Keratinocyte (primary cell): Measurements from ENCODE around the gene ZNF70. TPM values are rescaled to one million over a fixed set of nuclear protein-coding genes. Genes with fewer than 3 reads are reported as not detected.

Experiments
- DNase-seq: peaks from one replicate; pipeline ENCODE4 v3.0.0-alpha.2; 2011; ENCODE audit warnings: low read depth, missing footprints, low spot score
- FAIRE-seq: peaks from 2 replicates; lab custom pipeline; 2011; peaks lifted over from hg19 to GRCh38; lab: Jason Lieb, UNC
- H2AFZ ChIP-seq: 2 replicates; pipeline ENCODE4 v1.6.0; 2012; ENCODE audit warnings: low read length, control low read depth, inconsistent platforms; ENCODE audit not compliant: control insufficient read depth
- H3K27ac ChIP-seq: 2 replicates; pipeline ENCODE4 v1.5.1; 2011; ENCODE audit warnings: low read length; ENCODE audit not compliant: control insufficient read depth, insufficient read depth
- H3K27me3 ChIP-seq: 3 replicates; pipeline ENCODE4 v1.6.0; 2011; ENCODE audit warnings: low read length; ENCODE audit not compliant: control insufficient read depth, insufficient read depth; ENCODE audit errors: extremely low read depth
- H3K36me3 ChIP-seq, 2 experiments: 2 replicates in 1 of 2; 3 replicates in 1 of 2; pipeline ENCODE4 v1.5.1; 2011; ENCODE audit warnings: low read length in 2 of 2, mild to moderate bottlenecking in 1 of 2; ENCODE audit not compliant: control insufficient read depth in 2 of 2, insufficient read depth in 2 of 2; ENCODE audit errors: extremely low read depth in 1 of 2
- H3K4me1 ChIP-seq: 3 replicates; pipeline ENCODE4 v1.5.1; 2011; ENCODE audit warnings: low read length; ENCODE audit not compliant: control insufficient read depth, insufficient read depth; ENCODE audit errors: extremely low read depth
- H3K4me2 ChIP-seq: 3 replicates; pipeline ENCODE4 v1.6.0; 2011; ENCODE audit warnings: low read depth, low read length; ENCODE audit not compliant: control insufficient read depth, insufficient read depth; ENCODE audit errors: extremely low read depth
- H3K4me3 ChIP-seq, 3 experiments: fragments of 200-600 bp in 1 of 3; sonication (generic) in 1 of 3; 2 replicates in 2 of 3; 3 replicates in 1 of 3; pipeline ENCODE4 v1.5.1; 2011 to 2016; ENCODE audit warnings: low read length in 3 of 3, mild to moderate bottlenecking in 3 of 3, control low read depth in 2 of 3, inconsistent platforms in 1 of 3, low read depth in 1 of 3, mixed read lengths in 1 of 3, mixed run types in 1 of 3, moderate library complexity in 1 of 3; ENCODE audit not compliant: control insufficient read depth in 2 of 3, insufficient read depth in 2 of 3; ENCODE audit errors: extremely low read depth in 1 of 3
- H3K79me2 ChIP-seq: 2 replicates; pipeline ENCODE4 v1.6.0; 2012; ENCODE audit warnings: low read length; ENCODE audit not compliant: control insufficient read depth, insufficient read depth
- H3K9ac ChIP-seq: 3 replicates; pipeline ENCODE4 v1.6.0; 2011; ENCODE audit warnings: low read length; ENCODE audit not compliant: control insufficient read depth, insufficient read depth; ENCODE audit errors: extremely low read depth
- H3K9me1 ChIP-seq: 3 replicates; pipeline ENCODE4 v1.6.0; 2011; ENCODE audit warnings: low read length; ENCODE audit not compliant: control insufficient read depth, insufficient read depth; ENCODE audit errors: extremely low read depth
- H3K9me3 ChIP-seq: 2 replicates; pipeline ENCODE4 v1.5.1; 2012; ENCODE audit warnings: low read depth, low read length; ENCODE audit not compliant: control insufficient read depth
- H4K20me1 ChIP-seq: 3 replicates; pipeline ENCODE4 v1.6.0; 2011; ENCODE audit warnings: low read length; ENCODE audit not compliant: control insufficient read depth, insufficient read depth; ENCODE audit errors: extremely low read depth
- CTCF ChIP-seq, 3 experiments: IDR thresholded peaks in 1 of 3; conservative IDR thresholded peaks in 1 of 3; optimal IDR thresholded peaks in 1 of 3; 2 replicates in 2 of 3; 3 replicates in 1 of 3; pipeline versions ENCODE3 to v1.5.1; 2011; ENCODE audit warnings: low read length in 3 of 3, mild to moderate bottlenecking in 3 of 3, moderate library complexity in 2 of 3, control low read depth in 1 of 3, inconsistent platforms in 1 of 3; ENCODE audit not compliant: insufficient read depth in 2 of 3; ENCODE audit errors: extremely low read depth in 1 of 3
- EZH2 ChIP-seq: IDR thresholded peaks from one replicate; pipeline ENCODE4 v1.6.1; 2012; ENCODE audit warnings: inconsistent platforms, mild to moderate bottlenecking, low read length, moderate library complexity
- dilution Hi-C: fragments of 300-500 bp; cut with MboI; formaldehyde crosslinking; loops from one replicate; pipeline ENCODE4 v1.7.0; 2020; ENCODE audit warnings: low sequenced_read_pairs; ENCODE audit not compliant: extremely low pct_ligation_motif_present
- polyA plus RNA-seq, 5 experiments: library from polyadenylated mRNA; depleted of rRNA in 3 of 5; stranded (reverse) in 3 of 5; stranded (forward) in 1 of 5; unstranded in 1 of 5; fragments of >200 nt; gene quantifications; 1 replicate in 1 of 5; 2 replicates in 3 of 5; 3 replicates in 1 of 5; pipeline versions ENCODE4 v1.2.1 to v1.2.3, GENCODE V29; 2011 to 2012; ENCODE audit warnings: missing spikeins in 2 of 5, low read depth in 1 of 5, low replicate concordance in 1 of 5

The ZNF70 gene
- polyA plus RNA-seq, 1 donor (not counting 4 experiments of a cell fraction or from before 2014, with no cell fraction given): 0.55 TPM

GRCh38 chr22:23697031-23697970, 53.6 kb downstream of the ZNF70 start:
- Histone ChIP-seq H2AFZ (no peak overlapping the region), H3K9me3 (no peaks in the 10 kb centered on the region), H4K20me1 (no peaks in the 10 kb centered on the region), H3K27me3 (no peaks in the 10 kb centered on the region), H3K4me2 (no peak overlapping the region), H3K9me1 (no peaks in the 10 kb centered on the region), H3K9ac (no peak overlapping the region), H3K36me3 (peaks cover 18 to 20% of the 10 kb centered on the region in 2 experiments), H3K4me1 (no peaks in the 10 kb centered on the region), H3K27ac (no peak overlapping the region), H3K4me3 (no peak overlapping the region), H3K79me2 (no peaks in the 10 kb centered on the region)
- dilution Hi-C loops: no loop called here
- no peak for DNase-seq
- TF ChIP-seq EZH2 (no peak), CTCF (optimal IDR thresholded peaks at IDR 0.05 in 1 of 3, IDR thresholded peaks at IDR 0.05 in 1 of 3, conservative IDR thresholded peaks at IDR 0.05 in 1 of 3; ENCODE audit: extremely low read depth in 1 of 3, insufficient read depth in 2 of 3, low read length in 3 of 3) (no peak)
- FAIRE-seq: no peak

GRCh38 chr22:23696326-23696851, 54.5 kb downstream of the ZNF70 start:
- no peak for FAIRE-seq
- H3K9me3 ChIP-seq: no peaks in the 10 kb centered on the region
- H3K4me1 ChIP-seq: no peaks in the 10 kb centered on the region
- no peaks in the 10 kb centered on the region for H3K9me1 ChIP-seq
- no peak for TF ChIP-seq EZH2
- no peak for TF ChIP-seq CTCF (optimal IDR thresholded peaks at IDR 0.05 in 1 of 3, IDR thresholded peaks at IDR 0.05 in 1 of 3, conservative IDR thresholded peaks at IDR 0.05 in 1 of 3; ENCODE audit: extremely low read depth in 1 of 3, insufficient read depth in 2 of 3, low read length in 3 of 3)
- no peaks in the 10 kb centered on the region for H3K79me2 ChIP-seq
- H3K27me3 ChIP-seq: no peaks in the 10 kb centered on the region
- H3K27ac ChIP-seq: no peak overlapping the region
- no peak overlapping the region for H3K9ac ChIP-seq
- peaks cover 18 to 20% of the 10 kb centered on the region in 2 experiments for H3K36me3 ChIP-seq
- no peak overlapping the region for H3K4me3 ChIP-seq
- H2AFZ ChIP-seq: no peak overlapping the region
- DNase-seq: no peak
- H3K4me2 ChIP-seq: no peak overlapping the region
- dilution Hi-C loops: no loop called here
- H4K20me1 ChIP-seq: no peaks in the 10 kb centered on the region
